Testis (tissue), 2 donors: ENCODE measurements around the gene STUM.

Experiments
- POLR2A ChIP-seq: fragments of 450-650 bp; IDR thresholded peaks from one replicate; pipeline ENCODE4 v1.6.1; 2017; ENCODE audit warnings: antibody characterized with exemption, mild to moderate bottlenecking, moderate library complexity
- TF ChIP-seq, protein P1 (sequence below), 3 experiments: fragments of 450-650 bp in 2 of 3; fragments of 200-600 bp in 1 of 3; sonication (generic) in 1 of 3; IDR thresholded peaks; one replicate each; pipeline ENCODE4 v1.5.1; 2016 to 2019; ENCODE audit warnings: antibody characterized with exemption in 3 of 3, mild to moderate bottlenecking in 2 of 3, moderate library complexity in 1 of 3

GRCh38 chr1:226633541-226634165 lies 85.1 kb downstream of the STUM start:
- TF ChIP-seq, protein P1, sequence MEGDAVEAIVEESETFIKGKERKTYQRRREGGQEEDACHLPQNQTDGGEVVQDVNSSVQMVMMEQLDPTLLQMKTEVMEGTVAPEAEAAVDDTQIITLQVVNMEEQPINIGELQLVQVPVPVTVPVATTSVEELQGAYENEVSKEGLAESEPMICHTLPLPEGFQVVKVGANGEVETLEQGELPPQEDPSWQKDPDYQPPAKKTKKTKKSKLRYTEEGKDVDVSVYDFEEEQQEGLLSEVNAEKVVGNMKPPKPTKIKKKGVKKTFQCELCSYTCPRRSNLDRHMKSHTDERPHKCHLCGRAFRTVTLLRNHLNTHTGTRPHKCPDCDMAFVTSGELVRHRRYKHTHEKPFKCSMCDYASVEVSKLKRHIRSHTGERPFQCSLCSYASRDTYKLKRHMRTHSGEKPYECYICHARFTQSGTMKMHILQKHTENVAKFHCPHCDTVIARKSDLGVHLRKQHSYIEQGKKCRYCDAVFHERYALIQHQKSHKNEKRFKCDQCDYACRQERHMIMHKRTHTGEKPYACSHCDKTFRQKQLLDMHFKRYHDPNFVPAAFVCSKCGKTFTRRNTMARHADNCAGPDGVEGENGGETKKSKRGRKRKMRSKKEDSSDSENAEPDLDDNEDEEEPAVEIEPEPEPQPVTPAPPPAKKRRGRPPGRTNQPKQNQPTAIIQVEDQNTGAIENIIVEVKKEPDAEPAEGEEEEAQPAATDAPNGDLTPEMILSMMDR (IDR thresholded peaks at IDR 0.05): no peak
- TF ChIP-seq POLR2A: no peak
